ENCODE data around the gene HEATR1.
"Not testable (repeated sequence)": the region's sequence is repeated elsewhere in the genome, so short reads cannot be mapped to it uniquely, and the experiment has no call there.

The HEATR1 gene

GRCh38 chr1:236509203-236509602 is 95.1 kb downstream of the HEATR1 start:
- DNase-seq: no peak

- no peak for DNase-seq
Observed at GRCh38 chr1:236508593-236509027, 95.7 kb downstream of the HEATR1 start.

DNA sequence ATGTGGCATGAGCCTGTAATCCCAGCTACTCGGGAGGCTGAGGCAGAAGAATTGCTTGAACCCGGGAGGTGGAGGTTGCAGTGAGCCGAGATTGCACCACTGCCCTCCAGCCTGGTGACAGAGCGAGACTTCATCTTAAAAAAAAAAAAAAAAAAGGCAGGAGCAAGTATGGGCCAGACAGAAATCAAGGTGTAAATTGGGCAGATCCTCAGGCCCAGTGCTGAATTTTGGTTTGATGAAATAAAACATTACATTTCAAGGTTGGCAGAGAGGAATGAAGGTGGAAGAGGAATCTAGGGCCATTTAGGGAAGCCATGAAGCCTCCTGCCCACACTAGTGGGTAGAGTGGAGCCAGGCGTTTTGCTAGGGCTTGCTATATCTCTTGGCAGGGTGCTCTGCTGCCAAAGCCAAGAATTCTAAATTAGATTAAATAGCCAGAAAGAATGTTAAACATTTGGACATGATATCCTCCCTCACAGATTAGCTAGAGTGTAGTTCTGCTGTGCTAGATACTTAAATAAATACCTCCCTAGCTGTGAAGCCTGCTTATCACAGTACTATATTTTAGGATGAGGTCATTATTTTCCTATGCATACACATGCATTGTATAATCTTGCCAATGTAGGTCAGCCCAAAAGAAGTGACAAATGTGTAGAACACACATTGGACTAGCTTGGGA is 97.2 kb downstream of the HEATR1 start:
- DNase-seq: no peak

GRCh38 chr1:236504338-236504737 is 100.0 kb downstream of the HEATR1 start:
- not testable (repeated sequence) for DNase-seq

DNA sequence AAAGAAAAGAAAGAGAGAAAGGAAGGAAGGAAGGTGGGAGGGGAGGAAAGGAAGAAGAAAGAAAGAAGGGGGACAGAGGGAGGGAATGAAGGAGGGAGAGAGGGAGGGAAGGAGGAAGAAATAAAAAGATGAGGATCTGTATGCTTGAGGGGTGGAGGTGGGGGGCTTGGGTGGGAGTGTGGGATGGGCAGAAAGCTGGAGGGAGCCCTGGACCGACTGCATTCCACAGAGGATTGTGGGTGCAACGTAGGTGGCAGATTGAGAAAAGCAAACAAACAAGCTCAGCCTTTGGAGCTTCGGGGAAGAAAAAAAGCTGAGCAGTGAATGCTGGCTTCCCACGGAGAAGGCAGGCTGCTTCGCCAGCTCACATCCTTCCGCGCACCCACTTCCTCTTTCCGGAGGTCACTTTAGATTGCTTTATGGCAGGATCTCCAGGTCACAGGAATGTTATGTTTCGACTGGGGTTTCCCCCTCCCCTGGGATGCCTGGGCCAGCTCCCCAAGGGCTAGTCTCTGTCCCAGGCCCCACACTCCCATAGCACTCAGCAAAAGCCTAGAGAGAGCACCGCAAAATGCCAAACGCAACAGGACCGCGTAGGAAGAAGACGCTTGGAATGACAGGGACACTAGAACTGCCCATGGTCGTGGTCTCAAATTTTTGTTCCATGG is 101.2 kb downstream of the HEATR1 start:
- peak; percentile 18 for DNase-seq

- DNase-seq: no peak
Observed at GRCh38 chr1:236502579-236502971, 101.7 kb downstream of the HEATR1 start.

DNA sequence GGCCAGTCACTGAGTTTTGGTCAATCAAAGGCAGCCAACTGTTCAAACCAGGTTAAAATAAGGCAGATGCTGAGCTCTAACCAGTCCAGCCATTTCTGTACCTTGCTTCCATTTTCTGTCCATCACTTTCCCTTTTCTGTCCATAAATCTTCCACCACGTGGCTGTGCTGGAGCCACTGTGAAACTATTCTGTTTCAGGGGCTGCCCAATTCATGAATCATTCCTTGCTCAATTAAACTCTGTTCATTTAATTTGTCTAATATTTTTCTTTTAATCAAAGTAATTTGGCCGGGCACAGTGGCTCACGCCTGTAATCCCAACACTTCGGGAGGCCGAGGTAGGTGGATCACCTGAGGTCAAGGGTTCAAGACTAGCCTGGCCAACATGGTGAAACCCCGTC is 103.2 kb downstream of the HEATR1 start:
- DNase-seq: no peak

Data from CD4-positive, alpha-beta T cell treated with Interleukin-10 for 1 hour (primary cell).